Measurements from ENCODE around the gene BEAN1. TPM values are rescaled to one million over a fixed set of nuclear protein-coding genes. Genes with fewer than 3 reads are reported as not detected.
"Not testable (repeated sequence)": the region's sequence is repeated elsewhere in the genome, so short reads cannot be mapped to it uniquely, and the experiment has no call there.

Gene BEAN1
- polyA plus RNA-seq, 1 of the 3 experiments (the other 2 are of a cell fraction): 0.07 TPM

DNA sequence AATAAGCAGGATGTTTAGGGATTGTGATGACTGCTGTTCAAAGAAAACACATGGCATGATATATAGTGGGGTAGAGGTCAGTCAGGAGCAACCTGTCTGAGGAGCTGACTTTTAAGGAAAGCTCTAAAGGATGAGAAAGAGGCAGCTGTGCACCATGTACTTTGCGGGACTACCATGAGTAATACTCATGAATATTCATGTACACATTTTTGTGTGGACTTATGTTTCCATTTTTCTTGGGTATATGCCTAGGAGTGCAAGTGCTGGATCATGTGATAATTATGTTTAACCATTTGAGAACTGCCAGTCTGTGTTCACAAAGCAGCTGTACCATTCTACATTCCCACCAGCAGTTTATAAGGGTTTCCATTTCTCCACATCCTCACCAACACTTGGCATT, 35.8 kb downstream of the BEAN1 start (continued):
- TF ChIP-seq, protein P1, sequence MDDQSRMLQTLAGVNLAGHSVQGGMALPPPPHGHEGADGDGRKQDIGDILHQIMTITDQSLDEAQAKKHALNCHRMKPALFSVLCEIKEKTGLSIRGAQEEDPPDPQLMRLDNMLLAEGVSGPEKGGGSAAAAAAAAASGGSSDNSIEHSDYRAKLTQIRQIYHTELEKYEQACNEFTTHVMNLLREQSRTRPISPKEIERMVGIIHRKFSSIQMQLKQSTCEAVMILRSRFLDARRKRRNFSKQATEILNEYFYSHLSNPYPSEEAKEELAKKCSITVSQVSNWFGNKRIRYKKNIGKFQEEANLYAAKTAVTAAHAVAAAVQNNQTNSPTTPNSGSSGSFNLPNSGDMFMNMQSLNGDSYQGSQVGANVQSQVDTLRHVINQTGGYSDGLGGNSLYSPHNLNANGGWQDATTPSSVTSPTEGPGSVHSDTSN (IDR thresholded peaks at IDR 0.05): no peak
- TF ChIP-seq RAD21 (IDR thresholded peaks at IDR 0.05; ENCODE audit: low read length): no peak
- TF ChIP-seq TAF1 (IDR thresholded peaks at IDR 0.05; ENCODE audit: borderline replicate concordance, low read depth, low read length): no peak
- no peak for TF ChIP-seq CHD2 (IDR thresholded peaks at IDR 0.05; ENCODE audit: low read length, partially characterized antibody)
- no peak for TF ChIP-seq RXRA (IDR thresholded peaks at IDR 0.05; ENCODE audit: borderline replicate concordance, low read depth)
- TF ChIP-seq, protein P2, sequence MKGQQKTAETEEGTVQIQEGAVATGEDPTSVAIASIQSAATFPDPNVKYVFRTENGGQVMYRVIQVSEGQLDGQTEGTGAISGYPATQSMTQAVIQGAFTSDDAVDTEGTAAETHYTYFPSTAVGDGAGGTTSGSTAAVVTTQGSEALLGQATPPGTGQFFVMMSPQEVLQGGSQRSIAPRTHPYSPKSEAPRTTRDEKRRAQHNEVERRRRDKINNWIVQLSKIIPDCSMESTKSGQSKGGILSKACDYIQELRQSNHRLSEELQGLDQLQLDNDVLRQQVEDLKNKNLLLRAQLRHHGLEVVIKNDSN (IDR thresholded peaks at IDR 0.05; ENCODE audit: borderline replicate concordance, low read depth): no peak
- TF ChIP-seq, protein P3, sequence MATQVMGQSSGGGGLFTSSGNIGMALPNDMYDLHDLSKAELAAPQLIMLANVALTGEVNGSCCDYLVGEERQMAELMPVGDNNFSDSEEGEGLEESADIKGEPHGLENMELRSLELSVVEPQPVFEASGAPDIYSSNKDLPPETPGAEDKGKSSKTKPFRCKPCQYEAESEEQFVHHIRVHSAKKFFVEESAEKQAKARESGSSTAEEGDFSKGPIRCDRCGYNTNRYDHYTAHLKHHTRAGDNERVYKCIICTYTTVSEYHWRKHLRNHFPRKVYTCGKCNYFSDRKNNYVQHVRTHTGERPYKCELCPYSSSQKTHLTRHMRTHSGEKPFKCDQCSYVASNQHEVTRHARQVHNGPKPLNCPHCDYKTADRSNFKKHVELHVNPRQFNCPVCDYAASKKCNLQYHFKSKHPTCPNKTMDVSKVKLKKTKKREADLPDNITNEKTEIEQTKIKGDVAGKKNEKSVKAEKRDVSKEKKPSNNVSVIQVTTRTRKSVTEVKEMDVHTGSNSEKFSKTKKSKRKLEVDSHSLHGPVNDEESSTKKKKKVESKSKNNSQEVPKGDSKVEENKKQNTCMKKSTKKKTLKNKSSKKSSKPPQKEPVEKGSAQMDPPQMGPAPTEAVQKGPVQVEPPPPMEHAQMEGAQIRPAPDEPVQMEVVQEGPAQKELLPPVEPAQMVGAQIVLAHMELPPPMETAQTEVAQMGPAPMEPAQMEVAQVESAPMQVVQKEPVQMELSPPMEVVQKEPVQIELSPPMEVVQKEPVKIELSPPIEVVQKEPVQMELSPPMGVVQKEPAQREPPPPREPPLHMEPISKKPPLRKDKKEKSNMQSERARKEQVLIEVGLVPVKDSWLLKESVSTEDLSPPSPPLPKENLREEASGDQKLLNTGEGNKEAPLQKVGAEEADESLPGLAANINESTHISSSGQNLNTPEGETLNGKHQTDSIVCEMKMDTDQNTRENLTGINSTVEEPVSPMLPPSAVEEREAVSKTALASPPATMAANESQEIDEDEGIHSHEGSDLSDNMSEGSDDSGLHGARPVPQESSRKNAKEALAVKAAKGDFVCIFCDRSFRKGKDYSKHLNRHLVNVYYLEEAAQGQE (IDR thresholded peaks at IDR 0.05; ENCODE audit: low read depth, low read length): no peak
- TF ChIP-seq RCOR1 (IDR thresholded peaks at IDR 0.05; ENCODE audit: low read length): no peak

DNA sequence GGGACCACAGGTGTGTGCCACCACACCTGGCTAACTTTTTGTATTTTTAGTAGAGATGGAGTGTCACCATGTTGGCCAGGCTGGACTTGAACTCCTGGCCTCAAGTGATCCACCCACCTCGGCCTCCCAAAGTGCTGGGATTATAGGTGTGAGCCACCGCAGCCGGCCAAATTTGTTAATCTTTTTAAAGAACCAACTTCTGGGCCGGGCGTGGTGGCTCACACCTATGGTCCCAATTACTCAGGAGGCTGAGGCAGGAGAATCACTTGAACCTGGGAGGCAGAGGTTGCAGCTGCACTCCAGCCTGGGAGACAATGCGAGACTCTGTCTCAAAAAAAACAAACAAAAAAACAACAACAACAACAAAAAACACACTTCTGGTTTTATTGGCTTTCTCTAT, 38.9 kb downstream of the BEAN1 start:
- not testable (repeated sequence) for H3K9ac ChIP-seq; H3K79me2 ChIP-seq (ENCODE audit: insufficient read depth)
- 74% methylated on average over 6 of the region's 6 CpGs for WGBS (ENCODE audit: low lambda C conversion rate)

DNA sequence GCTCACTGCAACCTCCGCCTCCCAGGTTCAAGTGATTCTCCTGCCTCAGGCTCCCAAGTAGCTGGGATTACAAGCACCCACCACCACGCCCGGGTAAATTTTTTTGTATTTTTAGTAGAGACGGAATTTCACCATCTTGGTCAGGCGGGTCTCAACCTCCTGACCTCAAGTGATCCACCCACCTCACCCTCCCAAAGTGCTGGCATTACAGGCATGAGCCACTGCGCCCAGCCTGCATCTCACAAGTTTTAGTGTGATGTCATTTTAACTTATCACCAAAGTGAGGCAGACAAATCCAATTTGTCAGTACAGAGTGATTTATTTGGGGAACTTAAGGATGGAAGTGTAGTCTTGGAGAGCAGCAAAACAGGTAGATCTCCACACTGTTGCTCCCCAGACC, 39.5 kb downstream of the BEAN1 start:
- CTCF ChIA-PET; H3K79me2 ChIP-seq (ENCODE audit: insufficient read depth): not testable (repeated sequence)

More for the DNA sequence above, 38.9 kb downstream of the BEAN1 start:
- H3K4me2 ChIP-seq; H3K9me2 ChIP-seq; H3K4me1 ChIP-seq (ENCODE audit: control insufficient read depth in 1 of 2, insufficient read depth in 2 of 2, low read depth in 1 of 2, low read length in 1 of 2); H3K27me3 ChIP-seq (ENCODE audit: insufficient read depth); H2AFZ ChIP-seq (ENCODE audit: low read depth); H3K36me3 ChIP-seq (replicated peaks in 1 of 2; ENCODE audit: control insufficient read depth in 1 of 2, insufficient read depth in 2 of 2, low read length in 1 of 2); H3K9me3 ChIP-seq; POLR2A ChIA-PET; H3K4me3 ChIP-seq (ENCODE audit: low read depth in 2 of 2, low read length in 1 of 2); H3K27ac ChIP-seq (ENCODE audit: low read depth in 2 of 2, low read length in 1 of 2); DNase-seq; H3F3A ChIP-seq (replicated peaks; ENCODE audit: insufficient read depth); H4K20me1 ChIP-seq (ENCODE audit: insufficient read depth); CTCF ChIA-PET: not testable (repeated sequence)

More for the DNA sequence above, 39.5 kb downstream of the BEAN1 start:
- 67% methylated on average over 6 of the region's 6 CpGs for WGBS (ENCODE audit: low lambda C conversion rate)
- H3K4me3 ChIP-seq (ENCODE audit: low read depth in 2 of 2, low read length in 1 of 2); H3K36me3 ChIP-seq (replicated peaks in 1 of 2; ENCODE audit: control insufficient read depth in 1 of 2, insufficient read depth in 2 of 2, low read length in 1 of 2); H4K20me1 ChIP-seq (ENCODE audit: insufficient read depth); H2AFZ ChIP-seq (ENCODE audit: low read depth); H3F3A ChIP-seq (replicated peaks; ENCODE audit: insufficient read depth); H3K4me2 ChIP-seq; H3K9ac ChIP-seq; H3K9me3 ChIP-seq; H3K27ac ChIP-seq (ENCODE audit: low read depth in 2 of 2, low read length in 1 of 2); DNase-seq; H3K9me2 ChIP-seq; POLR2A ChIA-PET; H3K27me3 ChIP-seq (ENCODE audit: insufficient read depth); H3K4me1 ChIP-seq (ENCODE audit: control insufficient read depth in 1 of 2, insufficient read depth in 2 of 2, low read depth in 1 of 2, low read length in 1 of 2): not testable (repeated sequence)

Data from SK-N-SH (cell line).